ENCODE results near the gene SV2B. TPM values are rescaled to one million over a fixed set of nuclear protein-coding genes. Genes with fewer than 3 reads are reported as not detected.

Gene SV2B
- total RNA-seq, 1 experiment from 2014 or later = not detected

- Histone ChIP-seq H3K9me2 (ENCODE audit: insufficient read depth) (no peaks in the 10 kb centered on the region), H3K9ac (ENCODE audit: low read length) (no peak overlapping the region), H2AFZ (ENCODE audit: low read depth, low read length, poor library complexity, severe bottlenecking) (no peak overlapping the region), H3K4me2 (ENCODE audit: low read length) (no peak overlapping the region), H3K4me1 (ENCODE audit: control insufficient read depth in 1 of 2, insufficient read depth in 2 of 2, low read length in 2 of 2) (no peaks in the 10 kb centered on the region), H3K27me3 (ENCODE audit: insufficient read depth, low read length) (peaks cover 23% of the 10 kb centered on the region), H3K27ac (ENCODE audit: low read depth, low read length) (no peak overlapping the region), H4K20me1 (ENCODE audit: insufficient read depth) (no peaks in the 10 kb centered on the region), H3K4me3 (replicated peaks in 1 of 2; ENCODE audit: low read depth in 1 of 2, low read length in 2 of 2) (no peak overlapping the region), H3K79me2 (ENCODE audit: insufficient read depth, low read length) (no peaks in the 10 kb centered on the region), H3K9me3 (ENCODE audit: control insufficient read depth in 1 of 2, insufficient read depth in 1 of 2, low read depth in 1 of 2, low read length in 2 of 2) (peaks cover 0 to 3% of the 10 kb centered on the region in 2 experiments; a peak in 2 of 4 replicates), H3K36me3 (ENCODE audit: control insufficient read depth in 1 of 2, insufficient read depth in 2 of 2, low read length in 2 of 2) (no peaks in the 10 kb centered on the region)
- no TSS peak for BruUV-seq (replicated peaks)
- RAD21 ChIA-PET (ENCODE audit: low non-redundant PET in 1 of 2, low total read pairs in 2 of 2, uncharacterized antibody in 2 of 2, unreplicated experiment in 2 of 2) = no interaction called here
- DNase-seq (ENCODE audit: low read depth, low spot score) (no peak), ATAC-seq (no peak)
- TF ChIP-seq CEBPB (IDR thresholded peaks at IDR 0.05; ENCODE audit: low read depth) (no peak), TCF7L2 (IDR thresholded peaks at IDR 0.05; ENCODE audit: borderline replicate concordance, extremely low read depth, insufficient read depth, insufficient read length) (no peak), JUND (IDR thresholded peaks at IDR 0.05) (no peak), FOSL1 (IDR thresholded peaks at IDR 0.05; ENCODE audit: low read depth) (no peak), SP1 (IDR thresholded peaks at IDR 0.05; ENCODE audit: low read depth) (no peak), YY1 (IDR thresholded peaks at IDR 0.05; ENCODE audit: extremely low read depth, insufficient replicate concordance, low read depth, low read length) (no peak), POLR2AphosphoS5 (IDR thresholded peaks at IDR 0.05; ENCODE audit: low read depth, low read length) (no peak), ZBTB33 (IDR thresholded peaks at IDR 0.05; ENCODE audit: extremely low read depth, insufficient replicate concordance, low read length) (no peak)
- POLR2A ChIA-PET = no interaction called here
- CTCF ChIA-PET = no interaction called here
- intact Hi-C loops (cut with micrococcal nuclease) = no loop called here
Observed at GRCh38 chr15:91168457-91168856, 68.4 kb downstream of the SV2B start.

GRCh38 chr15:91171334-91171733 is 71.3 kb downstream of the SV2B start:
- intact Hi-C loops (cut with micrococcal nuclease) = no loop called here
- no peaks in the 10 kb centered on the region for H4K20me1 ChIP-seq (ENCODE audit: insufficient read depth)
- H3K27ac ChIP-seq (ENCODE audit: low read depth, low read length) = no peak overlapping the region
- no peak overlapping the region for H2AFZ ChIP-seq (ENCODE audit: low read depth, low read length, poor library complexity, severe bottlenecking)
- ChIA-PET RAD21 (ENCODE audit: low non-redundant PET in 1 of 2, low total read pairs in 2 of 2, uncharacterized antibody in 2 of 2, unreplicated experiment in 2 of 2) (no interaction called here), CTCF (no interaction called here), POLR2A (no interaction called here)
- no peak overlapping the region for H3K4me3 ChIP-seq (replicated peaks in 1 of 2; ENCODE audit: low read depth in 1 of 2, low read length in 2 of 2)
- BruUV-seq (replicated peaks) = no TSS peak
- H3K79me2 ChIP-seq (ENCODE audit: insufficient read depth, low read length) = no peaks in the 10 kb centered on the region
- ATAC-seq (no peak), DNase-seq (ENCODE audit: low read depth, low spot score) (no peak)
- H3K9me2 ChIP-seq (ENCODE audit: insufficient read depth) = no peaks in the 10 kb centered on the region
- no peaks in the 10 kb centered on the region for H3K4me1 ChIP-seq (ENCODE audit: control insufficient read depth in 1 of 2, insufficient read depth in 2 of 2, low read length in 2 of 2)
- H3K9me3 ChIP-seq (ENCODE audit: control insufficient read depth in 1 of 2, insufficient read depth in 1 of 2, low read depth in 1 of 2, low read length in 2 of 2) = no peaks in the 10 kb centered on the region
- H3K4me2 ChIP-seq (ENCODE audit: low read length) = no peak overlapping the region
- no peaks in the 10 kb centered on the region for H3K36me3 ChIP-seq (ENCODE audit: control insufficient read depth in 1 of 2, insufficient read depth in 2 of 2, low read length in 2 of 2)
- peaks cover 29% of the 10 kb centered on the region for H3K27me3 ChIP-seq (ENCODE audit: insufficient read depth, low read length)
- H3K9ac ChIP-seq (ENCODE audit: low read length) = no peak overlapping the region
- TF ChIP-seq ZBTB33 (IDR thresholded peaks at IDR 0.05; ENCODE audit: extremely low read depth, insufficient replicate concordance, low read length) (no peak), POLR2A (IDR thresholded peaks at IDR 0.05; ENCODE audit: borderline replicate concordance, extremely low read depth, insufficient read depth, insufficient read length) (no peak), RAD21 (IDR thresholded peaks at IDR 0.05; ENCODE audit: low read depth) (no peak), TCF7L2 (IDR thresholded peaks at IDR 0.05; ENCODE audit: borderline replicate concordance, extremely low read depth, insufficient read depth, insufficient read length) (no peak), CEBPB (IDR thresholded peaks at IDR 0.05; ENCODE audit: low read depth) (no peak), POLR2AphosphoS5 (IDR thresholded peaks at IDR 0.05; ENCODE audit: low read depth, low read length) (no peak), ATF3 (IDR thresholded peaks at IDR 0.05) (no peak), REST (IDR thresholded peaks at IDR 0.05; ENCODE audit: low read depth) (no peak)
